NT2/D1 (cell line): ENCODE results near the gene PTPRN2.

Experiments
- SUZ12 ChIP-seq: IDR thresholded peaks from 2 replicates; pipeline ENCODE4 v1.6.1; 2011; ENCODE audit not compliant: insufficient read length, insufficient read depth; ENCODE audit errors: extremely low read depth
- YY1 ChIP-seq: IDR thresholded peaks from 2 replicates; pipeline ENCODE4 v1.6.1; 2011; ENCODE audit not compliant: insufficient read length, insufficient read depth
- ZNF274 ChIP-seq: IDR thresholded peaks from 2 replicates; pipeline ENCODE4 v1.6.1; 2011; ENCODE audit warnings: mild to moderate bottlenecking, low read depth, low read length

DNA sequence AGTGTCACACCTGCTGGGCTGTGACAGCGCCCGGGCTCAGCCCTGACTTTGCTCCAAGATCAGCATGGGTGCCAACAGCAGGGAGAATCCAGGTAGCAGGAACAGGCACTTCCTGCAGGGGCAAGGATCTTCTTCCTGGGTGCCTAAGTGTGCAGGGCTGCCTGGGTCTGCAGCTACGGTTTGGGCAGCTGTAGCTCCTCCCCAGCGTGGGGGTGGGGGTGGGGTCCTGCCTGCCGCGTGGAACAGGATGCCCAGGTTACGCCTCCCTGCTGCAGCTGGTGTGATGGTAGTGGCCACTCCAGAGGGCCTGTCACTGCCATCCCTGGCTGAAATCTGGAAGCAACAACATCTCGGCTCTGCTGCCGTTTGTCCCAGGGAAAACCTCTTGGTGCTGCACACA lies 981.5 kb downstream of the PTPRN2 start:
- TF ChIP-seq YY1 (no peak), ZNF274 (no peak), SUZ12 (no peak)
